Measurements from ENCODE around the gene LRRC73.

DNA sequence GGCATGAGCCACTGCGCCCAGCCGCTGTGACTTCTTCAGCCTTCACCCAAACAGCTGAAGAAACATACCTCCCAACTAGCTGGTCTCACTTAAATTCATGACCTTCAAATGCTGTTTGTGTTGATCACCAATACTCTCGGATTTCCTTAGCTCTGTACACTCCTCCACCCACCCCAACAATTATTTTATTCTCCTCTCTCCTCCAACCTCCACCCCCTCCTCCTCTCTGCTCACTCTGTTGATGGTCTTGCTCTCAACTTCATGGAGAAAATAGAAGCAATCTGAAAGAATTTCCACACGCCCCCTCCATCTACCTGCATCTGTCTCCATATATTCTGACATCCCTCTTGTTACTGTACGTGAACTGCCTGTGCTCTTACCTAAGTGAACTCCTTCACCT is 48.2 kb downstream of the LRRC73 start:
- TF ChIP-seq POLR2A (IDR thresholded peaks at IDR 0.05; ENCODE audit: control extremely low read depth in 1 of 2, low read depth in 2 of 2, low read length in 2 of 2) (no peak), HDAC2 (IDR thresholded peaks at IDR 0.05; ENCODE audit: borderline replicate concordance in 1 of 2, low read depth in 2 of 2, low read length in 2 of 2) (no peak), TCF12 (IDR thresholded peaks at IDR 0.05; ENCODE audit: low read depth, low read length) (no peak), RNF2 (IDR thresholded peaks at IDR 0.05; ENCODE audit: borderline replicate concordance, low read depth, low read length, missing control alignments, poor library complexity, severe bottlenecking) (no peak), CEBPB (IDR thresholded peaks at IDR 0.05; ENCODE audit: low read depth, low read length) (no peak), JUND (IDR thresholded peaks at IDR 0.05; ENCODE audit: low read length) (no peak), SP2 (IDR thresholded peaks at IDR 0.05; ENCODE audit: low read length) (no peak), TAF1 (IDR thresholded peaks at IDR 0.05; ENCODE audit: low read depth, low read length) (no peak), POLR2AphosphoS5 (IDR thresholded peaks at IDR 0.05; ENCODE audit: low read depth, low read length) (no peak)
- TF ChIP-seq, protein P1, sequence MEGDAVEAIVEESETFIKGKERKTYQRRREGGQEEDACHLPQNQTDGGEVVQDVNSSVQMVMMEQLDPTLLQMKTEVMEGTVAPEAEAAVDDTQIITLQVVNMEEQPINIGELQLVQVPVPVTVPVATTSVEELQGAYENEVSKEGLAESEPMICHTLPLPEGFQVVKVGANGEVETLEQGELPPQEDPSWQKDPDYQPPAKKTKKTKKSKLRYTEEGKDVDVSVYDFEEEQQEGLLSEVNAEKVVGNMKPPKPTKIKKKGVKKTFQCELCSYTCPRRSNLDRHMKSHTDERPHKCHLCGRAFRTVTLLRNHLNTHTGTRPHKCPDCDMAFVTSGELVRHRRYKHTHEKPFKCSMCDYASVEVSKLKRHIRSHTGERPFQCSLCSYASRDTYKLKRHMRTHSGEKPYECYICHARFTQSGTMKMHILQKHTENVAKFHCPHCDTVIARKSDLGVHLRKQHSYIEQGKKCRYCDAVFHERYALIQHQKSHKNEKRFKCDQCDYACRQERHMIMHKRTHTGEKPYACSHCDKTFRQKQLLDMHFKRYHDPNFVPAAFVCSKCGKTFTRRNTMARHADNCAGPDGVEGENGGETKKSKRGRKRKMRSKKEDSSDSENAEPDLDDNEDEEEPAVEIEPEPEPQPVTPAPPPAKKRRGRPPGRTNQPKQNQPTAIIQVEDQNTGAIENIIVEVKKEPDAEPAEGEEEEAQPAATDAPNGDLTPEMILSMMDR (IDR thresholded peaks at IDR 0.05; ENCODE audit: control extremely low read depth in 1 of 3, insufficient read depth in 1 of 3, low read depth in 1 of 3, low read length in 3 of 3): no peak
